Lung (tissue), 12 donors: ENCODE results near the gene CRELD2. TPM values are rescaled to one million over a fixed set of nuclear protein-coding genes. Genes with fewer than 3 reads are reported as not detected.

Experiments
- ATAC-seq: fragments of 200-7000 bp; cut with Tn5 transposase; one replicate; pipeline ENCODE4 v1.9.1; 2020; ENCODE audit warnings: moderate number of reproducible peaks; ENCODE audit not compliant: insufficient read depth, low FRiP score
- DNase-seq, 3 donors: peaks; one replicate each; pipeline ENCODE4 v3.0.0-alpha.2; 2013 to 2017
- H3K27ac ChIP-seq, 2 donors: one replicate each; pipeline ENCODE4 v1.5.1; 2013; ENCODE audit warnings: mild to moderate bottlenecking in 2 of 2, moderate library complexity in 2 of 2, control low read depth in 1 of 2, inconsistent platforms in 1 of 2, low read depth in 1 of 2, low read length in 1 of 2
- H3K27me3 ChIP-seq, 3 donors: one replicate each; pipeline ENCODE4 v1.5.1; 2013; ENCODE audit warnings: low read length in 2 of 3; ENCODE audit not compliant: control insufficient read depth in 3 of 3, insufficient read depth in 3 of 3
- H3K36me3 ChIP-seq, 4 donors: one replicate each; pipeline ENCODE4 v1.5.1; 2013; ENCODE audit warnings: low read length in 4 of 4, mild to moderate bottlenecking in 1 of 4, moderate library complexity in 1 of 4; ENCODE audit not compliant: control insufficient read depth in 4 of 4, insufficient read depth in 4 of 4
- H3K4me1 ChIP-seq, 5 donors: one replicate each; pipeline ENCODE4 v1.5.1; 2013; ENCODE audit warnings: low read length in 5 of 5, mild to moderate bottlenecking in 2 of 5, moderate library complexity in 1 of 5; ENCODE audit not compliant: control insufficient read depth in 5 of 5, insufficient read depth in 5 of 5
- H3K4me3 ChIP-seq: one replicate; pipeline ENCODE4 v1.5.1; 2013; ENCODE audit warnings: mild to moderate bottlenecking, control low read depth, moderate library complexity
- H3K9ac ChIP-seq, 2 donors: one replicate each; pipeline ENCODE4 v1.5.1; 2013; ENCODE audit warnings: low read length in 2 of 2, control low read depth in 1 of 2; ENCODE audit not compliant: insufficient read depth in 1 of 2
- H3K9me3 ChIP-seq, 4 donors: one replicate each; pipeline ENCODE4 v1.5.1; 2013; ENCODE audit warnings: low read length in 3 of 4, mild to moderate bottlenecking in 1 of 4, moderate library complexity in 1 of 4; ENCODE audit not compliant: control insufficient read depth in 4 of 4, insufficient read depth in 3 of 4
- CTCF ChIP-seq: IDR thresholded peaks from 2 replicates; pipeline ENCODE4 v1.5.1; 2012; ENCODE audit warnings: mild to moderate bottlenecking; ENCODE audit errors: control extremely low read depth, extremely low read depth
- WGBS, 2 donors: extraction: QIAGEN DNeasy Blood & Tissue Kit; methylation state at CpG; one replicate each; pipeline ENCODE4 v1.1.7; 2013; 5-methylcytosine and 5-hydroxymethylcytosine counted together
- polyA plus RNA-seq, 2 donors: library from polyadenylated mRNA; stranded (reverse); fragments of 200-250 nt; gene quantifications; one replicate each; pipeline ENCODE4 v1.2.1, GENCODE V29; 2013
- total RNA-seq, 2 donors: library from RNA; depleted of rRNA in 1 of 2; stranded (reverse); fragments of >200 nt in 1 of 2; gene quantifications; one replicate each; pipeline ENCODE4 v1.2.1, GENCODE V29; 2014 to 2021
- donor health status: control.
- donor health status: control.
- donor health status: Bipolar disorder and iron deficiency.
- donor health status: healthy.
- donor health status: DM: yes; HTN: yes; CAD: no.

Gene CRELD2
- total and polyA plus RNA-seq, 4 donors: 18.7 to 110 (median 71.9) TPM

GRCh38 chr22:49970528-49971231, 52.2 kb downstream of the CRELD2 start:
- Histone ChIP-seq H3K36me3 (no peaks in the 10 kb centered on the region), H3K4me3 (no peak overlapping the region), H3K9me3 (peaks cover 0 to 4% (median under 1%) of the 10 kb centered on the region in 4 donors), H3K4me1 (peaks cover 7 to 46% (median 8%) of the 10 kb centered on the region in 5 donors), H3K27me3 (peaks cover 0 to 21% (median 19%) of the 10 kb centered on the region in 3 donors), H3K27ac (peak overlapping the region; percentile 84 to 89), H3K9ac (no peak overlapping the region)
- ATAC-seq (peak; percentile 85), DNase-seq (peak; percentile 62 to 79 (median 78))
- no peak for TF ChIP-seq CTCF
- WGBS, 2 donors: 7 to 9% methylated on average over 31 to 32 of the region's 32 CpGs

- Histone ChIP-seq H3K9ac (no peak overlapping the region), H3K27me3 (peaks cover 0 to 21% (median 19%) of the 10 kb centered on the region in 3 donors), H3K36me3 (no peaks in the 10 kb centered on the region), H3K4me1 (peaks cover 5 to 43% (median 8%) of the 10 kb centered on the region in 5 donors), H3K27ac (peak overlapping the region; percentile 84 to 89), H3K4me3 (peak overlapping the region; percentile 10), H3K9me3 (peaks cover 0 to 4% (median under 1%) of the 10 kb centered on the region in 4 donors)
- no peak for TF ChIP-seq CTCF
- peak in 1 of 3 donors; percentile 27 for DNase-seq
- peak; percentile 69 for ATAC-seq
- 10 to 12% methylated on average over 72 to 81 of the region's 81 CpGs for WGBS, 2 donors
These were observed 53.1 kb downstream of the CRELD2 start for GRCh38 chr22:49971232-49972162.

GRCh38 chr22:49972163-49973017, 54.0 kb downstream of the CRELD2 start:
- DNase-seq (peak in 1 of 3 donors; percentile 13), ATAC-seq (no peak)
- Histone ChIP-seq H3K27ac (no peak overlapping the region), H3K9ac (peak overlapping the region in 1 of 2 donors; percentile 1), H3K36me3 (no peaks in the 10 kb centered on the region), H3K4me1 (peaks cover 0 to 38% (median 7%) of the 10 kb centered on the region in 5 donors), H3K9me3 (peaks cover 0 to 4% (median under 1%) of the 10 kb centered on the region in 4 donors), H3K4me3 (no peak overlapping the region), H3K27me3 (peaks cover 0 to 21% (median 19%) of the 10 kb centered on the region in 3 donors)
- 45 to 55% methylated on average over 31 to 45 of the region's 45 CpGs for WGBS, 2 donors
- TF ChIP-seq CTCF: no peak
